Measurements from ENCODE around the gene RCC1. TPM values are rescaled to one million over a fixed set of nuclear protein-coding genes. Genes with fewer than 3 reads are reported as not detected.

The RCC1 gene
- total RNA-seq, 1 experiment from 2014 or later: 42.4 TPM

GRCh38 chr1:28545246-28545628 lies 39.4 kb downstream of the RCC1 start:
- Mint-ChIP-seq H3K4me1 (ENCODE audit: insufficient read depth, unreplicated experiment) (no peaks in the 10 kb centered on the region), H3K36me3 (ENCODE audit: insufficient read depth, unreplicated experiment) (no peaks in the 10 kb centered on the region), H3K9me3 (ENCODE audit: unreplicated experiment) (no peaks in the 10 kb centered on the region), H3K27ac (ENCODE audit: low read depth, unreplicated experiment) (no peak overlapping the region), H3K27me3 (ENCODE audit: insufficient read depth, unreplicated experiment) (no peaks in the 10 kb centered on the region), H3K4me3 (ENCODE audit: unreplicated experiment) (no peak overlapping the region)
- intact Hi-C loops (cut with micrococcal nuclease): no loop called here
- BruUV-seq (replicated peaks): no TSS peak
- POLR2A ChIA-PET: interaction anchor here (1.5 kb wide), 1 partner anchor 36 kb away, joined by 7 read pairs; no protein-coding TSS in a partner anchor
- CTCF ChIA-PET: no interaction called here
- no peak for TF ChIP-seq CTCF (IDR thresholded peaks at IDR 0.05; ENCODE audit: unreplicated experiment)
- DNase-seq (ENCODE audit: unreplicated experiment): no peak

GRCh38 chr1:28548318-28548717 lies 42.5 kb downstream of the RCC1 start:
- H3K36me3 Mint-ChIP-seq (ENCODE audit: insufficient read depth, unreplicated experiment): peaks cover 12% of the 10 kb centered on the region
- ChIA-PET CTCF (no interaction called here), POLR2A (interaction anchor here (6.4 kb wide), 1 partner anchor 33 kb away, joined by 107 read pairs; no protein-coding TSS in a partner anchor)
- H3K4me1 Mint-ChIP-seq (ENCODE audit: insufficient read depth, unreplicated experiment): no peaks in the 10 kb centered on the region
- TF ChIP-seq CTCF (IDR thresholded peaks at IDR 0.05; ENCODE audit: unreplicated experiment): no peak
- H3K9me3 Mint-ChIP-seq (ENCODE audit: unreplicated experiment): no peaks in the 10 kb centered on the region
- H3K4me3 Mint-ChIP-seq (ENCODE audit: unreplicated experiment): no peak overlapping the region
- H3K27me3 Mint-ChIP-seq (ENCODE audit: insufficient read depth, unreplicated experiment): no peaks in the 10 kb centered on the region
- DNase-seq (ENCODE audit: unreplicated experiment): peak; percentile 23
- intact Hi-C loops (cut with micrococcal nuclease): no loop called here
- BruUV-seq (replicated peaks): no TSS peak
- H3K27ac Mint-ChIP-seq (ENCODE audit: low read depth, unreplicated experiment): no peak overlapping the region

- ChIA-PET POLR2A (interaction anchor here (0.7 to 6.4 kb wide), 6 partner anchors 9 to 43 kb away, joined by 3 to 107 read pairs (median 6); partner anchors contain the start of gene RCC1), CTCF (interaction anchor here (0.5 to 0.7 kb wide), 3 partner anchors 22 to 45 kb away, joined by 4 read pairs; no protein-coding TSS in a partner anchor)
- no peak for TF ChIP-seq CTCF (IDR thresholded peaks at IDR 0.05; ENCODE audit: unreplicated experiment)
- Mint-ChIP-seq H3K36me3 (ENCODE audit: insufficient read depth, unreplicated experiment) (peaks cover 38% of the 10 kb centered on the region), H3K27ac (ENCODE audit: low read depth, unreplicated experiment) (no peak overlapping the region), H3K4me1 (ENCODE audit: insufficient read depth, unreplicated experiment) (no peaks in the 10 kb centered on the region), H3K4me3 (ENCODE audit: unreplicated experiment) (no peak overlapping the region), H3K27me3 (ENCODE audit: insufficient read depth, unreplicated experiment) (no peaks in the 10 kb centered on the region), H3K9me3 (ENCODE audit: unreplicated experiment) (no peaks in the 10 kb centered on the region)
- BruUV-seq (replicated peaks): no TSS peak
- intact Hi-C loops (cut with micrococcal nuclease): no loop called here
- DNase-seq (ENCODE audit: unreplicated experiment): no peak
These were observed 45.5 kb downstream of the RCC1 start for GRCh38 chr1:28551381-28551780.

- ChIA-PET CTCF (interaction anchor here (0.7 to 1.2 kb wide), 3 partner anchors 13 to 335 kb away, joined by 3 to 4 read pairs (median 3); no protein-coding TSS in a partner anchor), POLR2A (interaction anchor here (0.6 to 6.4 kb wide), 21 partner anchors 10 to 629 kb away, joined by 3 to 107 read pairs (median 6); partner anchors contain the start of genes GMEB1, RCC1, SRSF4 and TAF12)
- no peak for TF ChIP-seq CTCF (IDR thresholded peaks at IDR 0.05; ENCODE audit: unreplicated experiment)
- Mint-ChIP-seq H3K4me3 (ENCODE audit: unreplicated experiment) (peak within 1 kb of the TSS; percentile 100), H3K27me3 (ENCODE audit: insufficient read depth, unreplicated experiment) (no peaks in the 10 kb centered on the region), H3K27ac (ENCODE audit: low read depth, unreplicated experiment) (peak within 1 kb of the TSS; percentile 97), H3K36me3 (ENCODE audit: insufficient read depth, unreplicated experiment) (peaks cover 54% of the 10 kb centered on the region), H3K9me3 (ENCODE audit: unreplicated experiment) (no peaks in the 10 kb centered on the region), H3K4me1 (ENCODE audit: insufficient read depth, unreplicated experiment) (no peaks in the 10 kb centered on the region)
- BruUV-seq (replicated peaks): no TSS peak
- peak; percentile 95 for DNase-seq (ENCODE audit: unreplicated experiment)
- intact Hi-C loops (cut with micrococcal nuclease): loop anchor here (1.0 to 2.0 kb wide), 2 partner anchors 28 to 49 kb away; no protein-coding TSS in a partner anchor
These were observed 47.2 kb downstream of the RCC1 start, which contains the start of gene TRNAU1AP for GRCh38 chr1:28552758-28553663. Gene TRNAU1AP (plus strand): TSS chr1:28553085. CDS start chr1:28553111, 26 bp downstream.
